Muscle layer of duodenum (tissue), 2 donors: Measurements from ENCODE around the gene PTPRU.

ENCODE experiments used
- H3K27ac ChIP-seq: one replicate; pipeline ENCODE4 v1.7.0; 2013; ENCODE audit warnings: mild to moderate bottlenecking, low read length
- H3K27me3 ChIP-seq: one replicate; pipeline ENCODE4 v1.7.0; 2013; ENCODE audit warnings: low read depth, mild to moderate bottlenecking, control low read depth, low read length
- H3K36me3 ChIP-seq, 2 donors: one replicate each; pipeline ENCODE4 v1.7.0; 2013; ENCODE audit warnings: low read length in 2 of 2, control low read depth in 1 of 2, mild to moderate bottlenecking in 1 of 2; ENCODE audit not compliant: insufficient read depth in 2 of 2, control insufficient read depth in 1 of 2
- H3K4me1 ChIP-seq, 2 donors: one replicate each; pipeline ENCODE4 v1.7.0; 2013; ENCODE audit warnings: low read length in 2 of 2, mild to moderate bottlenecking in 2 of 2, control low read depth in 1 of 2, moderate library complexity in 1 of 2; ENCODE audit not compliant: insufficient read depth in 2 of 2, control insufficient read depth in 1 of 2
- H3K4me3 ChIP-seq, 2 donors: one replicate each; pipeline ENCODE4 v1.7.0; 2013; ENCODE audit warnings: low read length in 2 of 2, low read depth in 1 of 2, mild to moderate bottlenecking in 1 of 2
- H3K9me3 ChIP-seq, 2 donors: one replicate each; pipeline ENCODE4 v1.7.0; 2013; ENCODE audit warnings: low read length in 2 of 2, control low read depth in 1 of 2, mild to moderate bottlenecking in 1 of 2; ENCODE audit not compliant: control insufficient read depth in 1 of 2
- donor health status: healthy.

Gene PTPRU

DNA sequence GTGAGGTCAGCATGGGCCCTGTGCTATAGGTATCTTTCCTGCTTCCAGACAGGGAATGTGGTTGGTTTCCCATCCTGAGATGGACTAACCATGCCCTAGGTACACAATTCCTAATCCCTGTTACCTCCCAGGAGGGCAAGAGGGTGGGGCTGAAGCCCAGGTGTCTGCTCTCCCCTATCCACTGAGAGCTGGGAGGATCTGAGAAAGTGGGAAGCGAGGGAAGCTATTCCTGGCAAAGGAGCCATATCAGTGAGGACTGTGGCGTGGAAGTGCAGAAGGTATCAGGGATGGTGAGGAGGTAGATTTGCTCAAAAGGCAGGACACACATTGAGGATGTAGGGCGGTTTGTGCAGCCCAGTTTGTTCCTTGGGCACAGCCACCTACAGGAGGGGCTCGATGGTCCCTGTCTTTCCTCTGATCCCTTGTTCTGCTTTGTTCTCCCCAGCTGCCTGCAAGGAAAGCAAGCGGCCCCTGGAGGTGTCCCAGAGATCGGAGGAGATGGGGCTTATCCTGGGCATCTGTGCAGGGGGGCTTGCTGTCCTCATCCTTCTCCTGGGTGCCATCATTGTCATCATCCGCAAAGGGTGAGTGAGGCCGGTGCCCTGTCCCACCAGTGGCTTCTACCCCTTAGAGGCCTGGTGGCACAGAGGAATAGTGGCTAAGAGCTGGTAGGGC is 48.1 kb downstream of the PTPRU start:
- H3K9me3 ChIP-seq, result no peaks in the 10 kb centered on the region
- no peak overlapping the region for H3K4me3 ChIP-seq
- no peaks in the 10 kb centered on the region for H3K27me3 ChIP-seq
- no peaks in the 10 kb centered on the region for H3K4me1 ChIP-seq
- H3K27ac ChIP-seq, result no peak overlapping the region
- H3K36me3 ChIP-seq, result peaks cover 0 to 1% of the 10 kb centered on the region in 2 donors

DNA sequence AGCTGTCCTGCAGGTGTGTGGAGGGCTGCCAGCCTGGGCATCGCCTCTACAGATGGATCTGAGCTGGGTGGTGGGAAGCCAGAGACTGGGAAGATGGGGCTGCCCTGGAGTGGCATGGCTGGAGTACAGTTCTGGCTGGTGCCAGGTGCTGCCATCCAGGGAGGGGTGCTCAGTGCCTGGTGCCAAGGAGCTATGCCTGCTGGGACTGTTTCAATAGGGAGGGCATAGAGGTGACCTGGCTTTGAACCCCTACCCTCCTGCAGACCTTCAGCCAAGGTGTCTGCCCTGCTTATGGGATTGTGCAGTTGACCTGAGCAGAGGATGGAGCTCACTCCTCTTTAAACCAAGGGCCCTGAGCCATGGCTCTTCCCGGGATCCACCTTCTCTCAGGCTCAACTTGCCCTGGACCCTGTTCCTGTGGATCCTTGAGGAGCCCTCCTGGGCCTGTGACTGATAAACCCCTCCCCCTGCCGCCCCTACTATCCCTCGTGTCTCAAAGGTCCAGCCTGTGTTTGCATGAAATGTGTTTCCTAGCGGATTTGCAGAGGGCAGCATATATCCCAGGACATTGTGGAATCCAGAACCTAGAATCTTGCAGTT is 48.7 kb downstream of the PTPRU start:
- Histone ChIP-seq H3K9me3 (no peaks in the 10 kb centered on the region), H3K36me3 (no peaks in the 10 kb centered on the region), H3K27ac (no peak overlapping the region), H3K4me1 (peaks cover 0 to under 1% of the 10 kb centered on the region in 2 donors), H3K27me3 (no peaks in the 10 kb centered on the region), H3K4me3 (no peak overlapping the region)

DNA sequence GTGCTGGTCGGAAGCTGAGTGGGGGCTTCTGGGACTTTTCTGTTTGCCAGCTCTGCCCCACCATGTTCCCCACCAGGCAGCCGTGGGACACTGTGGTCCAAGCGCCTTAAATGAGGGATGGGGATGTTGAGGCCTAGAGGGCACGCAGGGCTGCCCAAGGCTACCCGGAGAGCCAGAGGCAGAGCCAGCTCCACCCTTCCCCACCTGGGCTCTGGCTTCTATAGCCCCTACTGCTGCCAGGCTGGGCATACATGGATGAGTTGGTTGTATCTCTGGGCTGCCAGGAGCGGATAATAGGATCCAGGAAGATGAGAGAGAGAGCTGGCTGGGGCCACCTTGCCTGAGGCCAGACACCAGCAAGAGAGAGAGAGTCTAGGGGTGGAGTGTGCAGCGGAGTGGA is 49.4 kb downstream of the PTPRU start:
- peaks cover 0 to 8% of the 10 kb centered on the region in 2 donors for H3K4me1 ChIP-seq
- H3K27ac ChIP-seq, result no peak overlapping the region
- no peak overlapping the region for H3K4me3 ChIP-seq
- no peaks in the 10 kb centered on the region for H3K27me3 ChIP-seq
- H3K9me3 ChIP-seq, result no peaks in the 10 kb centered on the region
- H3K36me3 ChIP-seq, result no peaks in the 10 kb centered on the region

DNA sequence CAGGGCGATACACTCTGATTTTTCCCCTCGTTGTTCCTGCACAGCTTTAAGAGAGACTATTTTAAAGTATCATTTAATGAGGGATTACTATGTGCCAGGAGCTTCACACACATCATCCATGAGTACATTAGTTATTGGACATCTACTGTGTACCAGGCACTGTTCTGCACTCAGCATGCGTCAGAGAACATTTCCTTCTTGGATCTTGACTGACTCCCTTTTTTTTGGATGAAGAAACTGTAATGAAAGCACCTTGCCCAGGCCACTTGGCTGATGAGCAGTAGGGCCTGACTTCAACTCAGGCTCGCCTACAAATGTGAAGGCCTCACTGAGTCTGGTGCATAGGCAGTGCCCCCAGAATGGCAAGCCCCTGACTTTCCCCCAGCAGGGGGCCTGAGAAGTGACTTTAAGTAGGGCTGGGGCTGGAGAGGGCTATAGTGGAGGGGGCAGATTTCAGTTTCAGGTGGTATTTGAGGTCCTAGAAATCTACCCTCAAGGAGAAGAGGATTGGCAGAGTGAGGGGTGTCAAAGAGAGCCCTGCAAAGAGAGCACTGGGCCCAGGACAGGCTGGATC is 50.0 kb downstream of the PTPRU start:
- no peaks in the 10 kb centered on the region for H3K27me3 ChIP-seq
- no peak overlapping the region for H3K4me3 ChIP-seq
- no peaks in the 10 kb centered on the region for H3K9me3 ChIP-seq
- H3K27ac ChIP-seq, result no peak overlapping the region
- H3K36me3 ChIP-seq, result no peaks in the 10 kb centered on the region
- peaks cover 0 to 11% of the 10 kb centered on the region in 2 donors for H3K4me1 ChIP-seq

DNA sequence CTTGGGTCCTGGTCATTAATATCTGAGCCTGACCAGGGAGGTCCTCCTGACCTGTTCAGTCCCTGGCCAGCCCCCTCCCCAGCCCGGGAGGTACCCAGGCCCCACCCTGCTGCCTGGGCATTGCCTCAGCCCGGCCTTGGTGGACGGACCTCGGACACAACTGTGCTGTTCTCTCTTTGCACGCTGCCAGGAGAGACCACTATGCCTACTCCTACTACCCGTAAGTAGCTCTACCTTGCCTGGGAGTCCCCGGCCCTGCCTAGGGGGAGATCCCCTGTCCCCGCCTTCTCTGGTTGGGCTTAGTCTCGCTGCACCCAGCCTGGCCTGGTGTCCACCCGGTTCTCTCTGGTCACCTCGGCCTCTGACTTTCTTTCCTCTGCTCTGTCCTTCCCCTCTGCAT is 53.2 kb downstream of the PTPRU start:
- peaks cover 0 to 11% of the 10 kb centered on the region in 2 donors for H3K4me1 ChIP-seq
- no peaks in the 10 kb centered on the region for H3K27me3 ChIP-seq
- H3K36me3 ChIP-seq, result no peaks in the 10 kb centered on the region
- no peak overlapping the region for H3K4me3 ChIP-seq
- no peaks in the 10 kb centered on the region for H3K9me3 ChIP-seq
- H3K27ac ChIP-seq, result no peak overlapping the region

DNA sequence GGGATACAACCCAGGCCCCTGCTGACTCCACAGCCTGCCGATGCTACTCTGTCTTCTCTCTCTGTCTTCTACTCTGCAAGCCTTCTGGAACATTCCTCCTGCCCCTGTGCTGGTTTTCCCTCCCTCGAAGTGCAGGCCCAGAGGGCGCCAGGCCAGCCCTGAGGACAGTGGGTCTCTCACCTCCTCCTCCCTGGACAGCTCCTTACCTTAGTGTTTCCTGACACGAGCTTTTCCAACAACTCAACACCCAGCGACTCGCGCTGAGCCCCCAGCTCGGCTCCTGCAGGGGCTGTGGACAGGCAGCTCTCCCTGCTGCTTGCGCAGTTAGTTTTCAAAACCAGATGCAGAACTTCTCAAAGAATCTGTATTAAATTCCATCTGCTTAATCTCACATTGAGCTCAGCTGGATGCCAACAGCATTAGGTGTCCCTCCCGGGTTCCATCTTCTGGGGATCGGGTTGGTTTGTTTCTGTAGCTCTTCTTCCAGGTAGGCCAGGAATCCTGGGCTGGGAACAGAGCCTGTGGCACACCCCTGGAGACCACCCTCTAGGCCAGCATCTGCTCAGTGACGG is 54.2 kb downstream of the PTPRU start:
- no peaks in the 10 kb centered on the region for H3K27me3 ChIP-seq
- H3K36me3 ChIP-seq, result no peaks in the 10 kb centered on the region
- no peak overlapping the region for H3K4me3 ChIP-seq
- H3K9me3 ChIP-seq, result no peaks in the 10 kb centered on the region
- no peak overlapping the region for H3K27ac ChIP-seq
- H3K4me1 ChIP-seq, result peaks cover 0 to 11% of the 10 kb centered on the region in 2 donors

DNA sequence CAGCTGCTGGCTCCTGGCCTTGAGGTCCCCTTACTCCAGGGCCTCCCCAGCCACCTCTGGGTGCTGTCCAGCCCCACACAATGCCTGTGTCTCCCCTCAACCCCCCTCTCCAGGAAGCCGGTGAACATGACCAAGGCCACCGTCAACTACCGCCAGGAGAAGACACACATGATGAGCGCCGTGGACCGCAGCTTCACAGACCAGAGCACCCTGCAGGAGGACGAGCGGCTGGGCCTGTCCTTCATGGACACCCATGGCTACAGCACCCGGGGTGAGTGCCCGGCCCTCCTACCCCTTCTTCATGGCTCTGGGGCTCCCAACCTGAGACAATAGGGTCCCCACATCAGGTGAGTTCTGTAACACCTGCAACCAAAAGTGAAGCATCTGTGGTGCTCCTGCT is 55.4 kb downstream of the PTPRU start:
- no peaks in the 10 kb centered on the region for H3K9me3 ChIP-seq
- H3K4me3 ChIP-seq, result no peak overlapping the region
- no peaks in the 10 kb centered on the region for H3K36me3 ChIP-seq
- H3K27ac ChIP-seq, result no peak overlapping the region
- H3K27me3 ChIP-seq, result no peaks in the 10 kb centered on the region
- H3K4me1 ChIP-seq, result peaks cover 0 to 11% of the 10 kb centered on the region in 2 donors

DNA sequence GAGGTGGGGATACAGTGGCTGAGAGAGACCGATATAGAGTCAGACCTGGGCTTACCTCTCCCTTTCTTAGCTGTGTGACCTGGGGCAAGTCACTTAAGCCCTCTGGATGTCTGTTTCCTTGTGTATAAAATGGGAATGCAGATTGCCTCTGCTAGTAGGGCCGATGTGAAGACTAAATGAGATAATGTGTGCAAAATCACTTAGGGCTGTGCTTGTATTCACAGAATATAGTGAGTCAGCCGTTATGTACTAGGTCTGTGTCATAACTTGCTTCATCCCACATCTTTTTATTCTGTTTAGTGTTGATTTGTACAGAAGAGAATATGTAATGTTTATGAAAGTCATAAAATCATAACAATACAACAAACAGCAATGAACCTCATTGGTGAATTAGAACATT is 56.0 kb downstream of the PTPRU start:
- no peaks in the 10 kb centered on the region for H3K27me3 ChIP-seq
- peaks cover 0 to 11% of the 10 kb centered on the region in 2 donors for H3K4me1 ChIP-seq
- no peaks in the 10 kb centered on the region for H3K9me3 ChIP-seq
- no peak overlapping the region for H3K4me3 ChIP-seq
- H3K36me3 ChIP-seq, result no peaks in the 10 kb centered on the region
- H3K27ac ChIP-seq, result no peak overlapping the region

DNA sequence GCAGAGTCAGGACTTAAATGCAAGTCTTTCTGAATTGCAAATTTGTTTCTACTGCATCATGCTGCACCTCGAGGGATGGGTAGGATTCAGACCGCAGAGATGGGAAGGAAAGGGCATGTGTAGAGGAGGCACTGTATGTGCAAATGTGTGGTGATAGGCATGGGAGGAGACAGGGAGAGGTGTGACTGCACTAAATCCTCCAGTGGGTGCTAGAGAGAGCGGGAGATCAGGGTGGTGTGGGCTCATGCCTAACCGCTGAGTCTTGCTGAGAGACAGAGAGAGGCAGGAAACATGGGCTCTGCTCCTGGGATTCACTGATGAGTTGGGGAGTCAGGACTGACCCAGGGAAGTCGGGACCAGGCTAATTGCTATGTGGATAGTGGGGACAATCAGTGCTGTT is 61.1 kb downstream of the PTPRU start:
- Histone ChIP-seq H3K27me3 (no peaks in the 10 kb centered on the region), H3K4me3 (no peak overlapping the region), H3K9me3 (no peaks in the 10 kb centered on the region), H3K27ac (no peak overlapping the region), H3K36me3 (no peaks in the 10 kb centered on the region), H3K4me1 (no peaks in the 10 kb centered on the region)

DNA sequence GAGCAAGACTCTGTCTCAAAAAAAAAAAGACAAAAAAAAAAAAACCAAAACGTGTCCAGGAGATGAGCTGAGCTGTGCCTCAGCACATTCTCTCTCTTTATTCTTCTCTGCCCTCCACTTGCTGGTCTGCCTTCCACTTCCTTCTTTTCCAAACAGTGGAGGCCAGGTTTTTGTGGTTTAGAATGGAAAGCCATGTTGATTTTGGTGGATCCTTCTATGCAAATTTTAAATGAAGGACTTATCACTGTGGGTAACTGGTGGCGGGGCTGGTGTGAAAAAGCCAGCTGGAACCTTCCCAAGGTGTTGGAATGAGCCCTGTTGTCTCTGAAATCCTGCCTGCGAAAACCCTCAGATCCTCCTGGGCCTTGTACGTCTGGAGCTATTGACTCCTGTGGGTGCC is 61.9 kb downstream of the PTPRU start:
- no peaks in the 10 kb centered on the region for H3K9me3 ChIP-seq
- H3K27me3 ChIP-seq, result no peaks in the 10 kb centered on the region
- no peak overlapping the region for H3K27ac ChIP-seq

DNA sequence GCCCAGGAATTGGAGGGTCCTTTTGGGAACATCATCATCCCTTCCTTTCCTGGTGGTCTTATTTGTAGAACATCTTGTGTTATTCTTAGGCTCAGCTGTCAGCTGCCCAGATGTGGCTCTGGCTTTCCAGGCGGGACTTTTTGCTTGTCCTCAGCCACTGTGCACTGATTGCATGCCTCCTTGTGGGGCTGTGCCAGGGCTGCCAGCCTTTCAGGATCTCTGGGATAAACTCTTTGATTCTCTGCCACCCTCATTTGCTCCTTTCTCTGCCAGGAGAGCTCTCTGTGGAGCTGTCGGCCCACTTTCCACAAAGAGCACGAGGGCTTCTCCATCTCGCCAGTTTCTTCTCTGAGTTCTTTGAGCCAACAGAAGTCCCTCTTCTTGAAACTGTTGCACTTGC is 63.1 kb downstream of the PTPRU start:
- Histone ChIP-seq H3K36me3 (peaks cover 2 to 6% of the 10 kb centered on the region in 2 donors), H3K27ac (no peak overlapping the region), H3K9me3 (no peaks in the 10 kb centered on the region), H3K4me1 (no peaks in the 10 kb centered on the region), H3K4me3 (no peak overlapping the region), H3K27me3 (no peaks in the 10 kb centered on the region)

More for the DNA sequence above, 61.9 kb downstream of the PTPRU start:
- Histone ChIP-seq H3K4me1 (no peaks in the 10 kb centered on the region), H3K4me3 (no peak overlapping the region), H3K36me3 (no peaks in the 10 kb centered on the region)
